Measurements from ENCODE around the gene ELMO2.

DNA sequence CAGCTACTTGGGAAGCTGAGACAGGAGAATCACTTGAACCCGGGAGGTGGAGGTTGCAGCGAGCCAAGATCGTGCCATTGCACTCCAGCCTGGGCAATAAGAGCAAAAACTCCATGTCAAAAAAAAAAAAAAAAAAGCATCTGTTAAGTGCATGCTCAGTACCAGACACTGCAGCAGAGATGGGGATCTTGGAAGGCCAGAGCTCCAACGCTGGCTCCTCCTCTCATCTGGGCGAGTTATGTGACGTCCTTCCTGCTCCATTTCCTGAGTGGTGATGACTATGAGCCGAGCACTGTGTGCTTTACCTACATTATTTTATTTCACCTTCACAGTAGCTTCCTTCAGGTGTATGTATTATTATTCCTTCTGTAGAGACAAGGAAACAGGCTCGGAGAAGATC lies 59.6 kb downstream of the ELMO2 start:
- TF ChIP-seq, protein P1, sequence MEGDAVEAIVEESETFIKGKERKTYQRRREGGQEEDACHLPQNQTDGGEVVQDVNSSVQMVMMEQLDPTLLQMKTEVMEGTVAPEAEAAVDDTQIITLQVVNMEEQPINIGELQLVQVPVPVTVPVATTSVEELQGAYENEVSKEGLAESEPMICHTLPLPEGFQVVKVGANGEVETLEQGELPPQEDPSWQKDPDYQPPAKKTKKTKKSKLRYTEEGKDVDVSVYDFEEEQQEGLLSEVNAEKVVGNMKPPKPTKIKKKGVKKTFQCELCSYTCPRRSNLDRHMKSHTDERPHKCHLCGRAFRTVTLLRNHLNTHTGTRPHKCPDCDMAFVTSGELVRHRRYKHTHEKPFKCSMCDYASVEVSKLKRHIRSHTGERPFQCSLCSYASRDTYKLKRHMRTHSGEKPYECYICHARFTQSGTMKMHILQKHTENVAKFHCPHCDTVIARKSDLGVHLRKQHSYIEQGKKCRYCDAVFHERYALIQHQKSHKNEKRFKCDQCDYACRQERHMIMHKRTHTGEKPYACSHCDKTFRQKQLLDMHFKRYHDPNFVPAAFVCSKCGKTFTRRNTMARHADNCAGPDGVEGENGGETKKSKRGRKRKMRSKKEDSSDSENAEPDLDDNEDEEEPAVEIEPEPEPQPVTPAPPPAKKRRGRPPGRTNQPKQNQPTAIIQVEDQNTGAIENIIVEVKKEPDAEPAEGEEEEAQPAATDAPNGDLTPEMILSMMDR (IDR thresholded peaks at IDR 0.05) = no peak
- no peak for TF ChIP-seq EZH2 (IDR thresholded peaks at IDR 0.05; ENCODE audit: borderline replicate concordance, insufficient read depth, low read depth, low read length, poor library complexity, severe bottlenecking)
